HL-60/S4 (cell line): ENCODE measurements around the gene SLX4IP.

ENCODE experiments used
- in situ Hi-C: fragments of 300-500 bp; cut with MboI; formaldehyde crosslinking; loops from 2 replicates; pipeline ENCODE4 v1.14.3; 2022; ENCODE audit warnings: low sequenced_read_pairs

The SLX4IP gene

DNA sequence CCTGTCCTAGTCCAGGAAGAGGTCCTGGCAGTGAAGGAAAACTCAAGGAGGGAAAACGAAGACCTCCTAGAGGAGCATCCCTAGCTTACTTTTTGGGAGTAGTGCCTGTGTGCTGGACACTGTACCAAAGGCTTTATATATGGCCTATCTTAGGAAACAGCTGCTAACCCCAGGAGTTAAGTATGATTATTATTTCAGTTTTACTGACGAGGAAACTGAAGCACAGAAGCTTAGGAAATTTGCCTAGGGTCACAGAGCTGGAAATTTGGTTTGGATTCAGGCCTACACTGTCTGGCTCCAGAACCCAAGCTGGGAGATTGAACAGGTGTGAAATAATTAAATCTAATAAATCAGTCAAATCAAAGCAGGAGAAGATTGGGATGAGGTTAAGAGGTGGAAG lies 78.0 kb downstream of the SLX4IP start:
- in situ Hi-C loops, result no loop called here

DNA sequence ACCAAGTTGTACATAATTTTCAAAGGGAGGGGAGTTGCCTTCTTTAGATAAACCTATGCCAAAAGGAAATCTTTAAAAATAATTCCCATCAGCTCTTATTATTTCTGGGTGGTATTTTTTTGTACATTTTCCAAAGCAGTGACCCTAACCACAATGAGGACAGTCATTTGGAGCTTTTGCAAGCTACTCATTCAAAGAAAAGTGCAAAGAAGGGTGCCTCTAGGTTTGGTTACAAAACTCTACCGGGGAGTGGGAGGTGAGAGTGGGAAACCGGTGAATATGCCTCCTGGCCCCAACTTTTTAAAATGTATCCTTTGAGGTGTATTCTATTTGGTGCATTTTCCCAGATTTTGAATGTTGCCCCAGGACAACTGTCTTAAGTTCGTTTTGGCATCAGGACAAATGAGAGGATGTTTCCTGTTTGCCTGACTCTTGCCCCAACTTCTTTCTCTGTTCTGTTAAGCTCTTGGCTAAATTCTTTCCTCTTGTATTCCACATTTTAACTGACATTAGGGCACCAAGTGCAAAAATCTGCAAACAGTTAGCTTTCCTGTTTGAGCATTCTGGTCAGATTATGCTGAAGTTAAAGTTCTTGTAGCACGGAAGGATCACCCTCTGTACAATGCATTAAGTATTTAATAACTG lies 78.9 kb downstream of the SLX4IP start:
- in situ Hi-C loops, result no loop called here

DNA sequence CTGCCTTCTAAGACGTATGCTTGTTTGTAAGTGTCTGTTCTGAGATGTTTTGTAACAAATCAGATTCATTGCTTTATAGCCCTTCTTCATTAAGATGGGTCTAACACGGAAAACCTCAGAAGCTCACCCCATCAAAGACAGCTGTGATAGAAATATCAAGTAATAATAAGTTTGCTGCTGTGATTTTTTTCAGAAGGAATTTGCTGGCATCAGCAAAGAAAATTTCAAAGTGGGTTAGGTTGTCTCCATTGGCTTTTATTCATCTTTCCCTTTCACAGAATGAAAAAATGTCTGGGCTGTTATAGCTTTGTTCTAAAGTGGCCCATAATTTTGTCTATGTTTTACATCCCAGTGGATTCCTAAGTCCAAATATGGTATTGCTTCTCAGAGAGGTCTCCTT lies 81.4 kb downstream of the SLX4IP start:
- in situ Hi-C loops, result no loop called here

DNA sequence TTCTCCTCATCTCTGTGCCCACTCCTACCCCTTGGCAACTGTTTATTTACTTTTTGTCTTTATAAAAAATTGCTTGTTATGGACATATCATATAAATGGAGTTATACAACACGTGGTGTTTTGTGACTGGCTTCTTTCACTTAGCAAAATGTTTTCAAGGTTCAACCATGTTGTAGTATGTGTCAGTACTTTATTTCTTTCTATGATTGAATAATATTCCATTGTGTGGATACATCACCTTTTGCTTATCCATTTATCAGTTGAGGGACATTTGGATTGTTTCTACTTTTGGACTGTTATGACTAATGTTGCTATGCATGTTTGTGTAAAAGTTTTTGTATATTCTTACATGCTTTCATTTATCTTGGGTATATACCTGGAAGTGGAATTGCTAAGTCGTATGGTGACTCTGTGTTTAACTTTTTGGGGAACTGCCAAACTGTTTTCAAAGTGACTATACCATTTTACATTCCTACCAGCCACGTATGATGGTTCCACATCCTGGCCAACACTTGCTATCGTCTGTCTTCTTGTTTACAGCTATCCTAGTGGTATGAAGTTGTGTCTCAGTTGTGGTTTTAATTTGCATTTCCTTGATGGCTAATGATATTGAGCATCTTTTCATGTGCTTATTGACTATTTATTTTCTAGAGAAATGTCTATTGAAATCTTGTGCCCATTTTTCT lies 84.4 kb downstream of the SLX4IP start:
- in situ Hi-C loops, result no loop called here

DNA sequence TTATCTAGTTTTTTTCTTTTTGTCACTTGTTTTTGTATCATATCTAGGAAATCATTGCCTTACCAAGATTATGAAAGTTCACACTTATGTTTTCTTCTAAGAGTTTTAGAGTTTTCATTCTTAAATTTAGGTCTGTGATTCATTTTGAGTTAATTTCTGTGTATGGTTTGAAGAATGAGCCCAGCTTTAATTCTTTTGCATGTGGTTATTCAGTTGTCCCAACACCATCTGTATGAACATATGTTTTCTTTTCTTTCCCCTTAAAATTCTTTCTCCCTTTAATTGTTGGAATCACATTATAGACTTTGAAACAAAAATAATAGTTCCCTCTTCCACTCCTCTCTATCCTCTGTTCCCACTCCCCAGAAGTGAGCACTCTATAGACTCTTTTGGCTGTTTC lies 85.4 kb downstream of the SLX4IP start:
- in situ Hi-C loops, result no loop called here

DNA sequence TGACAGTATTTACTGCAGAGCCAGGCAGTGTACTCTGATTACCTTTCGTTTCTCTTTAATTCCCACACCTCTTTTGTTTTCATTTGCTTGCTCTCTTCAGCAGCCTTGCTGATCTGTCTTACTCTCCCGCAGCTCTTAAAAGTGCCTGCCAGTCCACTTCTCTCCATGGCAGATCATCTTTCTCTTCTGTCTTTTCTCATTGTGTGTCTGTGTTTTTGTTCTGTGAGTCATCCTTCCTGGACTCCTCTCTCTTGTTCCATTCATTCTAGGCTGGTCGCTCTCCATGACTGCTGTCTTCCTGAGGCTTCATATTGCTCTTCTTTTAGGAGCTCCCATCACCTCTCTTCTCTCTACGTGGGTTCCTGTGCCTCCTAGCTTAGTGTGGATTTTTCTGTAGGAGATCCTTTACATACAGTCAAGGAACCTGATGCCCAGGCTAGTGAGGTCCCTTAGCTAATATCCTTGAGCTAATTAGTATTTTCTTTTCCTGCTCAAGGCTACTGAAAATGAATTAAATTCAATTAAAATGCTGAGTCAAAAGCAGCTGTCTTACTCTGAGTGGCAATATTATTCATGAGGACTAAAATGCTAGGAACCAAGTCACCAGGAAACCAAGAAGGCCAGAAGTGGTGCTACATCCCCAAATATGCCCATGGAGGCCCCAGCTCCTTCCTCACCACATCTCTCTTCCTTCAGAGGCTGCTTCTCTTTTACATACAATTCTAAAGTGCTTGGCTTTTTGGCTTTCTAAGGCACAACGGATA lies 86.1 kb downstream of the SLX4IP start:
- in situ Hi-C loops, result no loop called here

DNA sequence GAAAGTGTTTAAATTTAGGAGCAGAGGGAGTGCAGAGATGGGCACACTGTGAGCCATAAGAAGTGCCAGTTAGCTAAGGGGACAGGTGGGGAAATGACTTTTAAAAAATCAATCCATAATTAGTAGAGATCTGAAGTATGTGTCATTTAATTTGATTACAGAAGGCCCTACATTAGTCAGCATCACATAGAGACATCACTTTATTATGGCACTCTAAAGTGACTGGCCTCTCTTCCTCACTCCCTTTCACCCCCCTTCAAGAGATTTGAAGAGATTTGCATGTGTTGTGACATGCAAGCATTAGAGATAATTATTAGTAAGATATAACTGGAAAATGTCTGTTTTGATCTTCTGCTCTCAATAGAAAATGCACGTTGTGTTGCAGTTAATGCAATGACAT lies 86.7 kb downstream of the SLX4IP start:
- in situ Hi-C loops, result no loop called here

DNA sequence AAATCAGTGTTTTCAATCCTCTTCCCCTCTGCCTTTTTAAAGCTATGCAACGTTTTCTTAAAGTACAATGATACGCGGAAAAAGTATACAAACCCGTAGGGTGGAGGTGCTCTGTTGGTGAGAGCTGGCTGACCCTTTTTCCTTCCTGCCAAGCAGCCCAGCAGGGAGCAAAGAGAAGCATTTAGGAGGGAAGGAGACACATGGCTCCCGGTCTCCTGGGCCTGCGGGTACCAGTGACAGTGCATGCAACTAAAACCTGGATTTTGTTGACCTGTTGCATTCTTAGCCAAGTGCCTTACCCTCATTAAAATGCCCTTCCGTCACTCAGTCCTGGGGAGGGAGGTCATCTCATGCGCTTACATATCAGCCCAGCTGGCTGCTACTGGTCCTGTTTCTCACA lies 87.2 kb downstream of the SLX4IP start:
- in situ Hi-C loops, result no loop called here

DNA sequence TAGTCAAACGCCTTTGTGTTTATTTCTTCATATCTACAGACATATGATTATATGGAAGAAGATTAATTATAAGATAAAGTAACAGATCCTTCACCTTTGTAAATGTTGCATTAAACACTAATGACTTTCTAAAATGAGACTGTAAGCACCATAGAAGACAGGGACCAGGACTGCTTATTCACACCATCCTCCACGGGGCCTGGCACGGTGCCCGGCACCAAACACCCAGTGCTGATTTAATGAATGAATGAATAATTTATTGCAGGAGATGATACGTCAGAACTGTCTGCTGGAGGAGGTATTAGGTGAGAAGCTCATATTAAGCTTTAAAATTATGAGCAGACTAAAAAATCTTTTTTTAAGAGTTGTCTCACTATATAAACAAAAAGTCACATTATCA lies 88.3 kb downstream of the SLX4IP start:
- in situ Hi-C loops, result no loop called here

DNA sequence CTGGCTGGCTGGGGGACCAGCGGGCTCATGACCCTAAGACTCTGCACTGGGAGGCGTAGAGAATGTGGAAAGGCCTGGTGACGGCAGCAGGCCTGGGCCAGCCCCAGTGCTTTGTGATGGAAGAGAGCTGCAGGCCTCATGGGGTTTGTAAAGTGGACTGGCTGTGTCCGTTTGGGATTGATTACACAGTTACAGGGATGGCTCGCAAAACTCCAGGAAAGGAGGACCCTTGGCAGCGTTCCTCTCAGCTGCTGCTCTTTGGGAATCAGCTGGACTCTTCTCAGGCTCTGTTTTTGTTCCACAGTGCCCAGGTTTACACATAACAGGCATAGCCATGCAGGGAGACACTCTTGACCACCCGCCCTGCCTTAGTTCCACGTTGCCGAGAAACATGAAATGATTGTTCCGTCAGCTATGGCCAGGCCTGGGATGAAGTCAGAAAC lies 89.0 kb downstream of the SLX4IP start:
- in situ Hi-C loops, result no loop called here

DNA sequence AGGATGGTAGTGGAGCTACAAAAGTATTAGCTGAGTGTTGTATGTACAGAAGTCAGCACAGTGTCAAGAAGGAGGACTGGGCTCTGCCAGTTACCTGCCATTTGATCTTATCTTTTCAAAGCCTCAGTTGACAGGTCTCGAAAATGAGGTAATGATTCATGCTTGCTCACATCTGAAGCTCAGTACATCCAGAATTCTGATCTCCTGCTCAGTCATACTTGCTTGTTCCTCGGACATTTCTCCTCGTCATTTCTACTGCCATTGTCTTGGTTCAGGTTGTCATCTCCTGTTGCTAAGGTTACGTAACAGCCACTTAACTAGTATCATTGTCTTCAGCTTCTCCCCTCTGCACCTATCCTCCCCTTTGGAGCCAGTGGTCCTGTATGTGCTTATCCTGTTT lies 89.5 kb downstream of the SLX4IP start:
- in situ Hi-C loops, result no loop called here

DNA sequence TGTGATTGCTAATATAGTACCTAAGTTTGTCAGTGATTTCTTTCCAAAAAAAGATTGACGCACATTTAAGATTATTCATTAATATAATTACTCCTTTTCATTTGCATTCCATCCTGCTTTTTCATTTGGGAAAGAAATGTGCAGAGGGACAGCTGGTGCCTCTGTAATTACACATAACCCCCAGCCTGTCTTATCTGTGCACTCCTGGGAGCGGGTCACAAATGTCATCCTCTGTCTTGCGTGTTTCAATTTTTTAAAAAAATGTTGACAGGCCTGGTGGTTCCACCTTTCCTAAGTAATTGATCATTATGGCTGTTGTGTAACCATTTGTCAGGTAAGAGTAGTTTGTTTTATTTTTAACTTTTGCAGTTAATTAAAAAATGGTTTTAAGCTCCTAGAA lies 92.7 kb downstream of the SLX4IP start:
- in situ Hi-C loops, result no loop called here

DNA sequence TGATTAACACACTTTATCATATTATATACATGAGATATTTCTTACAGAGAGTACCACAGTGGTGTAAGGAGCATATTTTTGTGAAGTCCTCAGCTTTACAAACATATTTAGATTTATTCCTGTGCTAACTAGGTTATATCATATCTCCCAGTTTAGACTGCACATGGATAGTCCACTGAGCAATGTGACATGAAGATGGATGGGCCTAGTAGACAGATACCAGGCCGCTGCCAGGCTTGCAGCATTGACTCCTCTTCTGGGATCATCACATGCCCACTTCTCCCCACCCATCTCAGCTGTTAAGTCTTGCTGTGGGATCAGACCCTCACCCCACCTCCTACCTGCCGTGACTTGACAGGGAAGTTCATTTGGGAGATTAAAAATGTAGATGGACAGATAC lies 95.8 kb downstream of the SLX4IP start:
- in situ Hi-C loops, result loop anchor here (10.0 kb wide), 1 partner anchor 66 kb away; no protein-coding TSS in a partner anchor

DNA sequence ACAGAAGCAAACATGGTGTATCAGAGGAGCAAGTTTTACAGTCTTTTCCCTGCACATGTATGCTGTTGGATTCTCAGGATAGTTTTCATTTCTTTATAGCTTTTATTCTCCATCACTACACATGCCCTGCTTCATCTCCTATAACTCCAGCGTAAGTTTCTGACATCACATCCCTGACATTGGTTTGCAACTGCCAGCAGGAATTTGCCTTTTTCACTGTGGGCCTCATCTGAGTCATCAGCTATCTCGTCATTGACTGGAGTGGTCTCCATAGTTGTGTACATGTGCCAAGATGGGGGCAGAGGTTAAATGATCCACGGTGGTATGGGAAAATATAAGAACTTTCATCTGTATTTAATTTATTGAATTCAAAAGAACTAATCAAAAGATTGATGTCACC lies 96.7 kb downstream of the SLX4IP start:
- in situ Hi-C loops, result loop anchor here (10.0 kb wide), 1 partner anchor 67 kb away; no protein-coding TSS in a partner anchor

DNA sequence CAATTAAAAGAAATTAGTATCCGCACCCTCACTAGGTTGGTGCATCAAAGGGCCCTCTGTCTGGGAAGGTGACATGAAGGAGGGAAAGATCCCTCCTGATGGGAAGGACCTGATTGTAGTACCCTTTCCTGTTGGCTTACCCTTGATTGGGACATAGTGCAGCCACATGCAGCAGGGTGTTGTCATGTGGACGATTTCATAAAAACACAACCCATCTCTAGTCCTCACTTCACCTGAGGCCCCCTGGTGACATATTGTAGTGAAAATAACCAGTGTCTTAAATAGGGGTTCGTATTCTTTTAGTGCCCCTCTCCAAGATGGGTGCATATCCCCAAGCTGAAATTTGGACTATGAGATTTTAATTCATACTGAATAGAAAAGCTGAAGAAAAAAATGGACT lies 97.3 kb downstream of the SLX4IP start:
- in situ Hi-C loops, result loop anchor here (10.0 kb wide), 1 partner anchor 68 kb away; no protein-coding TSS in a partner anchor

DNA sequence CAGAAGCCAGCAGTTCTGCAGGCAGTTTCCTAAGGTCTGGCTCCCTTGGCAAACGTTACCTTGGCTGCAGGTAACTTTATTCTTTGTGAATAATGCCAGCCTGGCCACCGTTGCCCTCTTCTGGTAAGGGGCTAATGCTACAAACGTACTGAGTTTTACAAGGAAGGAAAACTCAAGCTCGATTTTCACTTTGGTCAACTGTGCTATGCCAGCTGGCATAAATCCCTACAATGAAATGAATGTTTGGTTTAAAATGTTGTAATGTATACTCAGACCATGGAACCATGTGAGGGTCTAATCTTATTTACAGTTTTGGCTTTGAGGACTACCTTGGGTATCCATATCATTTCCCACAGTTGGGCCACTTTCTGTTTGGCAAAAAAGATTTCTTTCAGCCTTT lies 101.4 kb downstream of the SLX4IP start:
- in situ Hi-C loops, result loop anchor here (10.0 kb wide), 1 partner anchor 72 kb away; no protein-coding TSS in a partner anchor

DNA sequence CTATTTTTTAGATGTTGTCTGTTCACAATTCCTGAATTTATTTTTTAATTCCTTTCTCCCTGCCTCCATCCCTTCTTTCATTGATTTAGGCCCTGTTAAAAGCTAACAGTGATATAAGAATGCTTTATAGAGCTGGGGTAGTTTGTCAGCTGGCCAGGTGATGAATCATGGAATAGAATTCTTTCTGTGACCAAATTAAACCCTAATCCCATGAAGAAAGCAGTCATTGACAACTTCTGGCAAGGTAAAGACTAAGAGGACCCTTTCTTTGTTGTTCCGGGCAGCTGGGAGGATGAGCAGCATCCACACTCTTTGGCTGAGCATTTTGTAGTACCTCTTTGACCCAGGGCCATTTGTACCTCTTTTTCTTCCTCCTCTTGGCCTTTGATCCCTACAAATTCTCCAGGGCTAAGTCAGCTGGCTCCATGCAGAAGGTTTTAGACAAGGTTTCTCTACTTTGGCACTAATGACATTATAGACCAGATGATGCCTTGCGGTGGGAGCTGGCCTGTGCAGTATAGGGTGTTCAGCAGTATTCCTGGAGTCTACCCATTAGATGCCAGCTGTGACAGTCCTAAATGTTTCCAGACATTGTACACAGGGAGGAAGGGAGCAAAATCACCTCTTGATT lies 102.9 kb downstream of the SLX4IP start:
- in situ Hi-C loops, result loop anchor here (10.0 kb wide), 1 partner anchor 73 kb away; no protein-coding TSS in a partner anchor

DNA sequence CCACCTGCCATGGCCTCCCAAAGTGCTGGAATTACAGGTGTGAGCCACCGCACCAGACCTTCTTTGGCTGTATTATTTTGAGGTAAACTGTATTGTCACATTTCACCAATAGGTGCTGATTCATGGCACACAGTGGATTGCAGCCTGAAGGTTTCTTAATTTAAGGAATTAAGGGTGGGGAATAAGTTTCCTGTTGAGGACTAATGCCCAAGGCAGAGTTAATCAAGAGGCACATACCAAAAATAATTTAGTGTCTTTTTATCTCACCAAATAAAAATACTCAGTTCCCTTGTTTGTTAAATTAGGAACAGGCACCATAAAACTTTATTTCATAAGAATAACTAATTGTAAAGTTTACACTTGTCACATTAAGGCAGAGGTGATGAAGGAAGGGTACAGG lies 103.7 kb downstream of the SLX4IP start:
- in situ Hi-C loops, result loop anchor here (10.0 kb wide), 1 partner anchor 74 kb away; no protein-coding TSS in a partner anchor

DNA sequence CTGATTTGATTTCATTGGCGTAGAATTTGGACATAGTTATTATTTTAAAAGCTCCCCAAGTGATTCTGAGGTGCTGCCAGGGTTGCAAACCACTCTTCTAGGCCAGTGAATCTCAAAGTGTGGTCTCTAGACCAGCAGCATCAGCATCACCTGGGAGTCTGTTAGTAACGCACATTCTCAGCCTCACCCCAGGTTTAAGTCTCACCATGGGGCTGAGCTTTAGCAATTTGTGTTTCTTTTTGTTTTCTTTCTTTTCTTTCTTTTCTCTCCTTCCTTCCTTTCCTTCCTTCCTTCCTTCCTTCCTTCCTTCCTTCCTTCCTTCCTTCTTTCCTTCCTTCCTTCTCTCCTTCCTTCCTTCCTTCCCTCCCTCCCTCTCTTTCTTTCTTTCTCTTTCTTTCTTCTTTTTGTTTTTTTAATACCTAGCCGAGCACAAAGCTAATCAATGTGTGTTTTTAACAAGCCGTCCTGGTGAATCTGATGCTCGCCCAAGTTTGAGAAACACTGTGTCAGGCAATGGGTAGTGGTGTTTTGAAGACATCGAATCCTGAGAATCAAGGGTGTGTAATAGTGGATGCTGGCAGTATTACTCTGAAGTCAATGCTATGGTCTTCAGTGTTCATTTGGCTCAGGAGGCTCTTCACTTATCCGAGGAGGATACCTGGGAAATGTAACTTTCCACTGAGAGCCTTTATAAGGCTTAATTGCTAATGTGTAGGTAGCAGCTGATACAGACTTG lies 104.9 kb downstream of the SLX4IP start:
- in situ Hi-C loops, result loop anchor here (10.0 kb wide), 1 partner anchor 75 kb away; no protein-coding TSS in a partner anchor
